H9 (cell line): ENCODE results near the gene GJD4. TPM values are rescaled to one million over a fixed set of nuclear protein-coding genes. Genes with fewer than 3 reads are reported as not detected.

Experiments used
- DNase-seq: peaks from one replicate; pipeline ENCODE4 v3.0.0-alpha.2; 2017
- H2AFZ ChIP-seq: one replicate; pipeline ENCODE4 v1.6.1; 2013; ENCODE audit warnings: mild to moderate bottlenecking, low read length, control low read depth, moderate library complexity
- H2AK5ac ChIP-seq: 2 replicates; pipeline ENCODE4 v1.6.1; 2013; ENCODE audit warnings: low read length, control low read depth, mixed read lengths; ENCODE audit not compliant: insufficient read length
- H2BK120ac ChIP-seq: one replicate; pipeline ENCODE4 v1.6.1; 2013; ENCODE audit warnings: low read depth, mild to moderate bottlenecking, low read length, control low read depth, inconsistent platforms; ENCODE audit not compliant: poor library complexity, severe bottlenecking
- H2BK12ac ChIP-seq: 2 replicates; pipeline ENCODE4 v1.6.1; 2013; ENCODE audit warnings: low read length, control low read depth, mixed read lengths, low read depth; ENCODE audit not compliant: insufficient read length
- H2BK15ac ChIP-seq: 2 replicates; pipeline ENCODE4 v1.6.1; 2013; ENCODE audit warnings: low read depth, low read length, control low read depth
- H2BK20ac ChIP-seq: one replicate; pipeline ENCODE4 v1.6.1; 2013; ENCODE audit warnings: low read depth, mild to moderate bottlenecking, low read length, control low read depth, inconsistent platforms; ENCODE audit not compliant: poor library complexity, severe bottlenecking
- H2BK5ac ChIP-seq: 2 replicates; pipeline ENCODE4 v1.6.1; 2013; ENCODE audit warnings: low read length, control low read depth, mixed read lengths; ENCODE audit not compliant: insufficient read length
- H3K14ac ChIP-seq: 2 replicates; pipeline ENCODE4 v1.6.1; 2013; ENCODE audit warnings: low read length, control low read depth; ENCODE audit not compliant: insufficient read depth
- H3K18ac ChIP-seq: 2 replicates; pipeline ENCODE4 v1.6.1; 2013; ENCODE audit warnings: low read depth, mild to moderate bottlenecking, mixed read lengths, low read length, control low read depth; ENCODE audit not compliant: insufficient read length
- H3K23ac ChIP-seq: 2 replicates; pipeline ENCODE4 v1.6.1; 2013; ENCODE audit warnings: low read length, control low read depth, mixed read lengths, low read depth; ENCODE audit not compliant: insufficient read length
- H3K23me2 ChIP-seq: 2 replicates; pipeline ENCODE4 v1.6.1; 2013; ENCODE audit warnings: low read depth, mild to moderate bottlenecking, mixed read lengths, low read length, control low read depth; ENCODE audit not compliant: insufficient read length, poor library complexity, severe bottlenecking
- H3K27ac ChIP-seq: 2 replicates; pipeline ENCODE4 v1.5.1; 2013; ENCODE audit warnings: low read length, control low read depth, mixed read lengths, low read depth; ENCODE audit not compliant: insufficient read length
- H3K27me3 ChIP-seq: 2 replicates; pipeline ENCODE4 v1.6.1; 2013; ENCODE audit warnings: low read length, control low read depth, inconsistent platforms; ENCODE audit not compliant: insufficient read depth
- H3K4ac ChIP-seq: 2 replicates; pipeline ENCODE4 v1.6.1; 2013; ENCODE audit warnings: low read depth, mild to moderate bottlenecking, control low read depth, inconsistent platforms, low read length, moderate library complexity
- H3K4me1 ChIP-seq: 2 replicates; pipeline ENCODE4 v1.6.1; 2013; ENCODE audit warnings: low read length, control low read depth, inconsistent platforms; ENCODE audit not compliant: insufficient read depth
- H3K4me2 ChIP-seq: 2 replicates; pipeline ENCODE4 v1.6.1; 2013; ENCODE audit warnings: low read length, control low read depth, mixed read lengths; ENCODE audit not compliant: insufficient read length, insufficient read depth
- H3K56ac ChIP-seq: 2 replicates; pipeline ENCODE4 v1.6.1; 2013; ENCODE audit warnings: low read depth, mild to moderate bottlenecking, mixed read lengths, low read length, control low read depth; ENCODE audit not compliant: insufficient read length
- H3K79me1 ChIP-seq: 2 replicates; pipeline ENCODE4 v1.6.1; 2013; ENCODE audit warnings: low read depth, mild to moderate bottlenecking, moderate library complexity, low read length, control low read depth, inconsistent platforms; ENCODE audit not compliant: insufficient read depth, poor library complexity, severe bottlenecking
- H3K79me2 ChIP-seq: 2 replicates; pipeline ENCODE4 v1.6.1; 2013; ENCODE audit warnings: low read length, control low read depth, inconsistent platforms; ENCODE audit not compliant: insufficient read depth
- H3K9ac ChIP-seq: 2 replicates; pipeline ENCODE4 v1.6.1; 2013; ENCODE audit warnings: low read length, control low read depth, mixed read lengths; ENCODE audit not compliant: insufficient read length; ENCODE audit errors: extremely low read depth
- H3K9me3 ChIP-seq: one replicate; pipeline ENCODE4 v1.6.1; 2013; ENCODE audit warnings: low read depth, low read length, inconsistent platforms; ENCODE audit not compliant: control insufficient read depth
- H3T11ph ChIP-seq: one replicate; pipeline ENCODE4 v1.6.1; 2013; ENCODE audit warnings: mild to moderate bottlenecking, low read length, control low read depth, inconsistent platforms
- H4K20me1 ChIP-seq: one replicate; pipeline ENCODE4 v1.6.1; 2013; ENCODE audit not compliant: control insufficient read depth, insufficient read length, insufficient read depth
- H4K5ac ChIP-seq: 2 replicates; pipeline ENCODE4 v1.6.1; 2013; ENCODE audit warnings: low read depth, mild to moderate bottlenecking, mixed read lengths, low read length, control low read depth; ENCODE audit not compliant: insufficient read length
- H4K8ac ChIP-seq: replicated peaks from 2 replicates; pipeline ENCODE4 v1.6.1; 2013; ENCODE audit warnings: low read length, control low read depth, mixed read lengths, low read depth; ENCODE audit not compliant: insufficient read length
- H4K91ac ChIP-seq: 2 replicates; pipeline ENCODE4 v1.6.1; 2013; ENCODE audit warnings: low read depth, mild to moderate bottlenecking, moderate library complexity, mixed read lengths, low read length, control low read depth; ENCODE audit not compliant: insufficient read length
- H3K27ac Mint-ChIP-seq, 3 experiments: 2 replicates in 2 of 3; 3 replicates in 1 of 3; pipeline ENCODE4 v1.8.0; 2020 to 2021; ENCODE audit warnings: mixed read lengths in 3 of 3, mild to moderate bottlenecking in 1 of 3, moderate library complexity in 1 of 3
- H3K27me3 Mint-ChIP-seq: 2 replicates; pipeline ENCODE4 v1.8.0; 2021; ENCODE audit warnings: low read depth, mild to moderate bottlenecking, moderate library complexity, mixed read lengths
- H3K36me3 Mint-ChIP-seq, 3 experiments: 2 replicates in 2 of 3; 3 replicates in 1 of 3; pipeline ENCODE4 v1.8.0; 2020 to 2021; ENCODE audit warnings: low read depth in 3 of 3, mixed read lengths in 3 of 3; ENCODE audit not compliant: insufficient read depth in 1 of 3
- H3K4me1 Mint-ChIP-seq, 2 experiments: 2 replicates each; pipeline ENCODE4 v1.8.0; 2020; ENCODE audit warnings: mixed read lengths in 2 of 2
- H3K4me3 Mint-ChIP-seq, 2 experiments: 2 replicates in 1 of 2; 3 replicates in 1 of 2; pipeline ENCODE4 v1.8.0; 2020 to 2021; ENCODE audit warnings: mild to moderate bottlenecking in 2 of 2, mixed read lengths in 2 of 2, moderate library complexity in 1 of 2
- H3K9me3 Mint-ChIP-seq, 2 experiments: 2 replicates in 1 of 2; 3 replicates in 1 of 2; pipeline ENCODE4 v1.8.0; 2020; ENCODE audit warnings: mild to moderate bottlenecking in 2 of 2, mixed read lengths in 2 of 2, moderate library complexity in 1 of 2
- CTCF ChIP-seq: fragments of 200-600 bp; sonication (generic); conservative IDR thresholded peaks from 3 replicates; pipeline ENCODE4 v1.8.0; 2021; ENCODE audit warnings: antibody characterized with exemption, mild to moderate bottlenecking
- WGBS: extraction: QIAGEN DNeasy Blood & Tissue Kit; methylation state at CpG from one replicate; pipeline ENCODE4 v1.1.7; 2013; ENCODE audit warnings: missing lambda C conversion rate, low lambda C conversion rate, mixed read lengths; ENCODE audit not compliant: insufficient read length; ENCODE audit errors: extremely low coverage; 5-methylcytosine and 5-hydroxymethylcytosine counted together
- total RNA-seq: library from RNA; stranded (reverse); gene quantifications from 2 replicates; pipeline ENCODE4 v1.2.1, GENCODE V29; 2021

The GJD4 gene
- total RNA-seq, 1 experiment from 2014 or later, result not detected

GRCh38 chr10:35637462-35637861, 32.3 kb downstream of the GJD4 start:
- no peaks in the 10 kb centered on the region for H3K9me3 ChIP-seq
- peaks cover 6% of the 10 kb centered on the region; the same call in 1 of the 2 replicates for H3K27me3 ChIP-seq
- no peak overlapping the region for H2BK20ac ChIP-seq
- H2AK5ac ChIP-seq, result no peak overlapping the region
- no peaks in the 10 kb centered on the region; a peak in 1 of 7 replicates for H3K36me3 Mint-ChIP-seq
- H3K23me2 ChIP-seq, result peaks cover 3% of the 10 kb centered on the region
- no peak overlapping the region for H4K8ac ChIP-seq
- peaks cover 13% of the 10 kb centered on the region for H3K27me3 Mint-ChIP-seq
- no peak overlapping the region for H3K18ac ChIP-seq
- H3K27ac ChIP-seq, result no peak overlapping the region
- no peak overlapping the region for H4K91ac ChIP-seq
- WGBS, result no CpG with 5 or more reads among the region's 8 CpGs
- H2BK15ac ChIP-seq, result no peak overlapping the region
- H4K20me1 ChIP-seq, result no peaks in the 10 kb centered on the region
- peaks cover 44 to 45% of the 10 kb centered on the region in 2 experiments for H3K4me1 Mint-ChIP-seq
- H3T11ph ChIP-seq, result no peak overlapping the region
- no peak overlapping the region for H2BK120ac ChIP-seq
- H2BK5ac ChIP-seq, result no peak overlapping the region
- no peak overlapping the region for H3K23ac ChIP-seq
- H4K5ac ChIP-seq, result no peak overlapping the region
- no peaks in the 10 kb centered on the region for H3K79me2 ChIP-seq
- H3K4me2 ChIP-seq, result peak overlapping the region; percentile 48
- H3K9ac ChIP-seq, result no peak overlapping the region
- H3K9me3 Mint-ChIP-seq, result no peaks in the 10 kb centered on the region
- H3K14ac ChIP-seq, result no peak overlapping the region
- H2BK12ac ChIP-seq, result no peak overlapping the region
- peak overlapping the region; percentile 41 to 72 for H3K4me3 Mint-ChIP-seq
- H3K79me1 ChIP-seq, result no peaks in the 10 kb centered on the region
- no peak overlapping the region for H3K4ac ChIP-seq
- TF ChIP-seq CTCF, result no peak
- peak; percentile 74 for DNase-seq
- peaks cover 7% of the 10 kb centered on the region; the same call in 1 of the 2 replicates for H3K4me1 ChIP-seq
- no peak overlapping the region for H2AFZ ChIP-seq
- H3K27ac Mint-ChIP-seq, result peak overlapping the region; percentile 19 to 94 (median 40); a peak in 4 of 7 replicates
- H3K56ac ChIP-seq, result no peak overlapping the region
